Fibroblast of peridontal ligament (primary cell): ENCODE data around the gene TMED8.
"Not testable (repeated sequence)": the region's sequence is repeated elsewhere in the genome, so short reads cannot be mapped to it uniquely, and the experiment has no call there.

Experiments used
- DNase-seq: peaks from one replicate; pipeline ENCODE4 v3.0.0-alpha.2; 2010; ENCODE audit errors: extremely low read depth

Gene TMED8

GRCh38 chr14:77376771-77377501, at the start of gene TMED8, which contains the start of gene SAMD15:
TSS of gene TMED8 (minus strand) at chr14:77377094. CDS start at chr14:77377053, 41 bp downstream.
TSS of gene SAMD15 (plus strand) at chr14:77377379. CDS start at chr14:77377419, 40 bp downstream.
- peak; percentile 85 for DNase-seq

- DNase-seq = no peak
Observed at GRCh38 chr14:77426396-77426795, 49.5 kb upstream of the TMED8 start.

GRCh38 chr14:77424862-77425261, 48.0 kb upstream of the TMED8 start:
- no peak for DNase-seq

- DNase-seq = no peak
Observed at GRCh38 chr14:77423423-77423822, 46.5 kb upstream of the TMED8 start, which contains the start of gene NOXRED1. TSS of gene NOXRED1 (minus strand) at chr14:77423523. CDS start at chr14:77422889, 634 bp downstream.

- DNase-seq = peak; percentile 41
Observed at GRCh38 chr14:77421201-77421600, 44.3 kb upstream of the TMED8 start.

- DNase-seq = no peak
Observed at GRCh38 chr14:77416836-77417235, 39.9 kb upstream of the TMED8 start.

- DNase-seq = not testable (repeated sequence)
Observed at GRCh38 chr14:77416098-77416497, 39.2 kb upstream of the TMED8 start.

- not testable (repeated sequence) for DNase-seq
Observed at GRCh38 chr14:77415403-77416030, 38.6 kb upstream of the TMED8 start.

- peak; percentile 3 for DNase-seq
Observed at GRCh38 chr14:77409131-77409533, 32.2 kb upstream of the TMED8 start.

- no peak for DNase-seq
Observed at GRCh38 chr14:77407158-77407557, 30.3 kb upstream of the TMED8 start.

- DNase-seq = peak; percentile 54
Observed at GRCh38 chr14:77406718-77407117, 29.8 kb upstream of the TMED8 start.

GRCh38 chr14:77406086-77406485, 29.2 kb upstream of the TMED8 start:
- peak; percentile 3 for DNase-seq

- DNase-seq = no peak
Observed at GRCh38 chr14:77403768-77404167, 26.9 kb upstream of the TMED8 start.

- DNase-seq = no peak
Observed at GRCh38 chr14:77400216-77400615, 23.3 kb upstream of the TMED8 start.

- no peak for DNase-seq
Observed at GRCh38 chr14:77390188-77390587, 13.3 kb upstream of the TMED8 start.

- DNase-seq = no peak
Observed at GRCh38 chr14:77378701-77379100, 1.8 kb upstream of the TMED8 start.

- DNase-seq = no peak
Observed at GRCh38 chr14:77377502-77377844, 579 bp upstream of the TMED8 start.

- DNase-seq = peak; percentile 14
Observed at GRCh38 chr14:77375973-77376770, 722 bp downstream of the TMED8 start.

GRCh38 chr14:77375164-77375950, 1.5 kb downstream of the TMED8 start:
- DNase-seq = no peak

GRCh38 chr14:77372304-77372841, 4.5 kb downstream of the TMED8 start:
- DNase-seq = peak; percentile 75

- DNase-seq = no peak
Observed at GRCh38 chr14:77369285-77369684, 7.6 kb downstream of the TMED8 start.
